HCT116 (cell line): ENCODE measurements around the gene TNFRSF12A. TPM values are rescaled to one million over a fixed set of nuclear protein-coding genes. Genes with fewer than 3 reads are reported as not detected.

Experiments
- ATAC-seq: fragments of 200-7000 bp; cut with Tn5 transposase; 2 replicates; pipeline ENCODE4 v1.9.1; 2020; ENCODE audit warnings: mild to moderate bottlenecking, moderate library complexity
- BruUV-seq: library from RNA; stranded (reverse); fragments of 400-500 nt; replicated peaks from 2 replicates; lab custom pipeline; 2021; lab: Mats Ljungman, UMichigan
- CTCF ChIA-PET: fragments of 300-600 bp; sonication (Branson Sonifier 250); formaldehyde crosslinking; loops from one replicate; lab custom pipeline; 2021; ENCODE audit warnings: antibody characterized with exemption; lab: Charles Lee
- POLR2A ChIA-PET: fragments of 300-600, 350-600 bp; sonication (Branson Sonifier 250); formaldehyde crosslinking; loops from one replicate; lab custom pipeline; 2021; ENCODE audit warnings: antibody characterized with exemption; lab: Charles Lee
- RAD21 ChIA-PET, 2 experiments: fragments of 300-600 bp; sonication (Branson Sonifier 250); formaldehyde crosslinking; loops; one replicate each; lab custom pipeline; 2023; ENCODE audit warnings: low total read pairs in 2 of 2; ENCODE audit not compliant: uncharacterized antibody in 2 of 2, unreplicated experiment in 2 of 2, low non-redundant PET in 1 of 2; lab: Charles Lee
- DNase-seq: peaks from one replicate; pipeline ENCODE4 v3.0.0-alpha.2; 2010; ENCODE audit warnings: low read depth, low spot score
- H2AFZ ChIP-seq: fragments of 200-600 bp; shearing (Covaris generic), sonication (generic); 2 replicates; pipeline ENCODE4 v1.6.1; 2017; ENCODE audit warnings: low read depth, mixed run types, mixed read lengths, antibody characterized with exemption, low read length; ENCODE audit not compliant: poor library complexity, severe bottlenecking
- H3K27ac ChIP-seq: 2 replicates; pipeline ENCODE4 v1.5.1; 2012; ENCODE audit warnings: low read depth, low read length
- H3K27me3 ChIP-seq: fragments of 200-600 bp; sonication (generic); 2 replicates; pipeline ENCODE4 v1.6.1; 2016; ENCODE audit warnings: mixed run types, low read length, mixed read lengths; ENCODE audit not compliant: insufficient read depth
- H3K36me3 ChIP-seq, 2 experiments: fragments of 200-500 bp in 1 of 2; fragments of 200-600 bp in 1 of 2; sonication (Bioruptor generic) in 1 of 2; sonication (generic) in 1 of 2; 2 replicates each; pipeline versions ENCODE4 v1.5.1 to v1.6.1; 2014 to 2016; ENCODE audit warnings: low read length in 2 of 2, inconsistent platforms in 1 of 2, mixed read lengths in 1 of 2, mixed run types in 1 of 2; ENCODE audit not compliant: insufficient read depth in 2 of 2, control insufficient read depth in 1 of 2
- H3K4me1 ChIP-seq, 2 experiments: fragments of 200-600 bp in 1 of 2; sonication (generic) in 1 of 2; 2 replicates each; pipeline versions ENCODE4 v1.5.1 to v1.6.1; 2012 to 2017; ENCODE audit warnings: low read length in 2 of 2, inconsistent platforms in 1 of 2, mild to moderate bottlenecking in 1 of 2, mixed read lengths in 1 of 2, mixed run types in 1 of 2, moderate library complexity in 1 of 2; ENCODE audit not compliant: insufficient read depth in 2 of 2, control insufficient read depth in 1 of 2
- H3K4me2 ChIP-seq: fragments of 200-600 bp; sonication (generic); 2 replicates; pipeline ENCODE4 v1.6.1; 2017; ENCODE audit warnings: mixed run types, low read length, mixed read lengths
- H3K4me3 ChIP-seq, 2 experiments: fragments of 200-600 bp in 1 of 2; sonication (generic) in 1 of 2; replicated peaks in 1 of 2; 2 replicates each; pipeline ENCODE4 v1.5.1; 2011 to 2016; ENCODE audit warnings: low read length in 2 of 2, control low read depth in 1 of 2, low read depth in 1 of 2, mild to moderate bottlenecking in 1 of 2, mixed read lengths in 1 of 2, mixed run types in 1 of 2
- H3K79me2 ChIP-seq: fragments of 200-600 bp; sonication (generic); 2 replicates; pipeline ENCODE4 v1.6.1; 2017; ENCODE audit warnings: mild to moderate bottlenecking, mixed run types, low read length, moderate library complexity, mixed read lengths; ENCODE audit not compliant: insufficient read depth
- H3K9ac ChIP-seq: fragments of 200-600 bp; sonication (generic); 2 replicates; pipeline ENCODE4 v1.6.1; 2016; ENCODE audit warnings: low read length, mixed read lengths
- H3K9me2 ChIP-seq: fragments of 200-600 bp; sonication (generic), shearing (Covaris generic); 2 replicates; pipeline ENCODE4 v1.6.1; 2017; ENCODE audit warnings: mixed run types, mild to moderate bottlenecking, moderate library complexity; ENCODE audit not compliant: insufficient read depth
- H3K9me3 ChIP-seq, 2 experiments: fragments of 200-500 bp in 1 of 2; fragments of 200-600 bp in 1 of 2; sonication (Bioruptor generic) in 1 of 2; sonication (generic) in 1 of 2; 2 replicates each; pipeline ENCODE4 v1.6.1; 2014 to 2017; ENCODE audit warnings: low read length in 2 of 2, mixed read lengths in 2 of 2, inconsistent platforms in 1 of 2, low read depth in 1 of 2, mild to moderate bottlenecking in 1 of 2, mixed run types in 1 of 2, moderate library complexity in 1 of 2; ENCODE audit not compliant: control insufficient read depth in 1 of 2, insufficient read depth in 1 of 2
- H4K20me1 ChIP-seq: fragments of 200-600 bp; sonication (generic), shearing (Covaris generic); 2 replicates; pipeline ENCODE4 v1.6.1; 2017; ENCODE audit warnings: mixed run types, mild to moderate bottlenecking, moderate library complexity; ENCODE audit not compliant: insufficient read depth
- CBX3 ChIP-seq: IDR thresholded peaks from 2 replicates; pipeline ENCODE4 v1.6.1; 2012; ENCODE audit warnings: low read depth
- CEBPB ChIP-seq: IDR thresholded peaks from 2 replicates; pipeline ENCODE4 v1.6.1; 2012; ENCODE audit warnings: low read depth
- CTCF ChIP-seq, 3 experiments: fragments of 200-600 bp in 1 of 3; sonication (generic) in 1 of 3; IDR thresholded peaks in 2 of 3; conservative IDR thresholded peaks in 1 of 3; 2 replicates each; pipeline ENCODE4 v1.5.1; 2012 to 2017; ENCODE audit warnings: low read depth in 2 of 3, low read length in 2 of 3, antibody characterized with exemption in 1 of 3, borderline replicate concordance in 1 of 3, control low read depth in 1 of 3, mild to moderate bottlenecking in 1 of 3, mixed read lengths in 1 of 3, mixed run types in 1 of 3, moderate library complexity in 1 of 3; ENCODE audit not compliant: insufficient read depth in 1 of 3
- EGR1 ChIP-seq: IDR thresholded peaks from 2 replicates; pipeline ENCODE4 v1.6.1; 2012; ENCODE audit warnings: low read depth
- ELF1 ChIP-seq: IDR thresholded peaks from 2 replicates; pipeline ENCODE4 v1.6.1; 2012; ENCODE audit warnings: low read depth, borderline replicate concordance
- EZH2 ChIP-seq: fragments of 200-600 bp; sonication (generic); IDR thresholded peaks from 2 replicates; pipeline ENCODE4 v1.6.1; 2017; ENCODE audit warnings: antibody characterized with exemption, mixed run types
- EZH2phosphoT487 ChIP-seq: fragments of 200-600 bp; IDR thresholded peaks from 2 replicates; pipeline ENCODE4 v1.6.1; 2018; ENCODE audit warnings: antibody characterized with exemption, borderline replicate concordance
- FOSL1 ChIP-seq: IDR thresholded peaks from 2 replicates; pipeline ENCODE4 v1.6.1; 2012; ENCODE audit warnings: low read depth
- JUND ChIP-seq: IDR thresholded peaks from 2 replicates; pipeline ENCODE4 v1.6.1; 2012
- MAX ChIP-seq: IDR thresholded peaks from 2 replicates; pipeline ENCODE4 v1.6.1; 2012
- POLR2A ChIP-seq: IDR thresholded peaks from 2 replicates; pipeline ENCODE4 v1.7.0; 2011; ENCODE audit warnings: borderline replicate concordance; ENCODE audit not compliant: insufficient read depth, insufficient read length; ENCODE audit errors: extremely low read depth
- RAD21 ChIP-seq: IDR thresholded peaks from 2 replicates; pipeline ENCODE4 v1.6.1; 2012; ENCODE audit warnings: low read depth, mild to moderate bottlenecking
- REST ChIP-seq: IDR thresholded peaks from 2 replicates; pipeline ENCODE4 v1.6.1; 2012; ENCODE audit warnings: low read depth
- SIN3A ChIP-seq: IDR thresholded peaks from 2 replicates; pipeline ENCODE4 v1.6.1; 2012; ENCODE audit warnings: low read depth
- SRF ChIP-seq: IDR thresholded peaks from 2 replicates; pipeline ENCODE4 v1.6.1; 2012; ENCODE audit warnings: low read depth
- TCF7L2 ChIP-seq: IDR thresholded peaks from 2 replicates; pipeline ENCODE4 v1.7.0; 2011; ENCODE audit warnings: borderline replicate concordance, inconsistent platforms; ENCODE audit not compliant: insufficient read depth, insufficient read length; ENCODE audit errors: extremely low read depth
- YY1 ChIP-seq: IDR thresholded peaks from 2 replicates; pipeline ENCODE4 v1.6.1; 2011; ENCODE audit warnings: low read length, low read depth, moderate library complexity, mild to moderate bottlenecking; ENCODE audit not compliant: insufficient replicate concordance; ENCODE audit errors: extremely low read depth
- ZFX ChIP-seq: fragments of 450-650 bp; IDR thresholded peaks from 2 replicates; pipeline ENCODE4 v1.6.1; 2017
- ZNF274 ChIP-seq: fragments of 200-500 bp; sonication (Bioruptor generic); IDR thresholded peaks from 2 replicates; pipeline ENCODE4 v1.6.1; 2014; ENCODE audit warnings: mild to moderate bottlenecking, low read depth, low read length, inconsistent platforms
- intact Hi-C: fragments of 100-400 bp; cut with micrococcal nuclease; formaldehyde crosslinking; loops from 2 replicates; pipeline ENCODE4 v1.10.0; 2022
- total RNA-seq: library from RNA; stranded (reverse); gene quantifications from one replicate; pipeline ENCODE4 v1.2.1, GENCODE V29; 2021; ENCODE audit not compliant: unreplicated experiment
- TF ChIP-seq, protein P1 (sequence below): IDR thresholded peaks from 2 replicates; pipeline ENCODE4 v1.6.1; 2011; ENCODE audit warnings: mild to moderate bottlenecking, low read length, moderate library complexity; ENCODE audit not compliant: insufficient replicate concordance; ENCODE audit errors: extremely low read depth

Gene TNFRSF12A
- total RNA-seq, 1 experiment from 2014 or later: 188 TPM

DNA sequence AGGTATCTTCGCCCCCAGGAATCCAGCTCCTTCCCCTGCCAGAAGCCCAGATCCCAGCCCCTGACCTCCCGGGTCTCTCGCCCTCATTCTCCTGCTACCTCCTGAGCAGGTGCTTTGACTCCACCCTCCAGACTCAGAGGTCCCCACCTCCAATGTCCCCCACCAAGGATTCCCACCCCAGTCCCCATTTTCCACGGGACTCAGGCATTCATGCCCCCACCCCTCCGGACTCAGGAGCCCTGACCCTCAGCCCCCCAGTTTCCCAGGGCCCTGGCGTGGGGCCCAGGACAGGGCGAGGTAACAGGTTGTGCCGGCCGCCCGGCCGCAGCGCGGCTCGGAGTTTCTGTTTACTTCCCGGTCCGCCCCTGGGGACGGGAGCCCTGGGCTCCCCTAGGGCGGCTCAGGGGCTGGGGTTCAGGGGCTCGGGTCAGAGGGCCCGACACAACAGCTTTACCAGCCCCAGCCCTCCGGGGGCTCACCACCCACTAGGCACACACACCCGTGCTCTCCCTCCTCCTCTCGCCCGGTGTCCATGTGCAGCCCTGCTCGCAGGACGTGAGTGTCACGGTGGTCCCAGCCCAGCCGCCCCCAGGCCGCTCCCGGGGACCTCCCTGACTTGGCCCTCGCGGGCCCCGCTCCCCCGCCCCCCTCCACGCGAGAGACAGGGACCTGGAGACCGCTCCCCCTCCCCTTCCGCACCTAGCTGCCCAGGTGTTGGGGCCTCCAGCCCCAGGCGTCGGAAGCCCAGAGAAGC is 16.0 kb downstream of the TNFRSF12A start:
- Histone ChIP-seq H3K79me2 (no peaks in the 10 kb centered on the region), H3K4me3 (peak overlapping the region; percentile 61 to 76), H3K9me3 (no peaks in the 10 kb centered on the region), H3K4me1 (peaks cover 15 to 52% of the 10 kb centered on the region in 2 experiments), H3K27me3 (no peaks in the 10 kb centered on the region), H3K9ac (peak overlapping the region; percentile 75), H3K4me2 (peak overlapping the region; percentile 95), H3K9me2 (no peaks in the 10 kb centered on the region), H3K27ac (peak overlapping the region; percentile 26; the same call in 1 of the 2 replicates), H4K20me1 (no peaks in the 10 kb centered on the region), H3K36me3 (no peaks in the 10 kb centered on the region), H2AFZ (no peak overlapping the region)
- intact Hi-C loops: no loop called here
- ChIA-PET POLR2A (no interaction called here), CTCF (interaction anchor here (1.1 kb wide), 1 partner anchor 9 kb away, joined by 3 read pairs; no protein-coding TSS in a partner anchor), RAD21 (no interaction called here)
- BruUV-seq: no TSS peak
- TF ChIP-seq CTCF (IDR thresholded peaks at IDR 0.05 in 2 of 3, conservative IDR thresholded peaks at IDR 0.05 in 1 of 3; ENCODE audit: borderline replicate concordance in 1 of 3, insufficient read depth in 1 of 3, low read depth in 2 of 3, low read length in 2 of 3) (no peak), CBX3 (no peak), ZFX (no peak), EZH2phosphoT487 (no peak), YY1 (no peak), EGR1 (no peak), FOSL1 (no peak), REST (no peak), SIN3A (no peak), TCF7L2 (no peak), JUND (no peak), EZH2 (no peak), RAD21 (no peak), ELF1 (no peak), SRF (no peak), CEBPB (no peak), POLR2A (no peak), ZNF274 (no peak), MAX (no peak)
- TF ChIP-seq, protein P1, sequence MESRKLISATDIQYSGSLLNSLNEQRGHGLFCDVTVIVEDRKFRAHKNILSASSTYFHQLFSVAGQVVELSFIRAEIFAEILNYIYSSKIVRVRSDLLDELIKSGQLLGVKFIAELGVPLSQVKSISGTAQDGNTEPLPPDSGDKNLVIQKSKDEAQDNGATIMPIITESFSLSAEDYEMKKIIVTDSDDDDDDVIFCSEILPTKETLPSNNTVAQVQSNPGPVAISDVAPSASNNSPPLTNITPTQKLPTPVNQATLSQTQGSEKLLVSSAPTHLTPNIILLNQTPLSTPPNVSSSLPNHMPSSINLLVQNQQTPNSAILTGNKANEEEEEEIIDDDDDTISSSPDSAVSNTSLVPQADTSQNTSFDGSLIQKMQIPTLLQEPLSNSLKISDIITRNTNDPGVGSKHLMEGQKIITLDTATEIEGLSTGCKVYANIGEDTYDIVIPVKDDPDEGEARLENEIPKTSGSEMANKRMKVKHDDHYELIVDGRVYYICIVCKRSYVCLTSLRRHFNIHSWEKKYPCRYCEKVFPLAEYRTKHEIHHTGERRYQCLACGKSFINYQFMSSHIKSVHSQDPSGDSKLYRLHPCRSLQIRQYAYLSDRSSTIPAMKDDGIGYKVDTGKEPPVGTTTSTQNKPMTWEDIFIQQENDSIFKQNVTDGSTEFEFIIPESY: no peak
- DNase-seq (no peak), ATAC-seq (peak; percentile 29)
